ENCODE results near the gene NRXN3. TPM values are rescaled to one million over a fixed set of nuclear protein-coding genes. Genes with fewer than 3 reads are reported as not detected.

The NRXN3 gene
- total RNA-seq, 2 experiments from 2014 or later: not detected

DNA sequence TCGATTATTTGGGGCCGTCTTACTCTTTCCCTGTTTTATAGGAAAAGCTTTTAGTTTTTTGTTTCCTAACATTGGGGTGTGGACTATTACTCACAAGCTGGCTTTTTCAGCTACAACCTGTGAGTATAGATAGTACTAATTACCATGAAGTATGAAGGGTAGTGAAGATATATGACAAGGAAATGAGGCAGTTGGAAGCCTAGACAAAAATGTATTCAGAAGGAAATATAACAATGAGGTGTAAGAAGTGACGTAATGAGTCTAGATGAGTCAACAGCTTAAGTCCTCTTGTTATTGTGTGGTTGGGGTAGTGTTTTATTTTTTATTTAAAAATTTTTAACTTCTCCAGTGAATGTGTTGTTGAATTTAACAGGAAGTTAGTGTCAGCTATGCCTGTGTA lies 804.5 kb downstream of the NRXN3 start:
- no peaks in the 10 kb centered on the region for H3K9me3 Mint-ChIP-seq
- H3K36me3 Mint-ChIP-seq (ENCODE audit: low read depth): no peaks in the 10 kb centered on the region
- no peak overlapping the region for H3K4me3 Mint-ChIP-seq
- no peaks in the 10 kb centered on the region for H3K27me3 Mint-ChIP-seq
- POLR2A ChIA-PET: no interaction called here
- no peak overlapping the region for H3K27ac Mint-ChIP-seq
- DNase-seq: no peak
- CTCF ChIA-PET: interaction anchor here (1.2 kb wide), 1 partner anchor 9 kb away, joined by 3 read pairs; no protein-coding TSS in a partner anchor
- no peaks in the 10 kb centered on the region for H3K4me1 Mint-ChIP-seq

DNA sequence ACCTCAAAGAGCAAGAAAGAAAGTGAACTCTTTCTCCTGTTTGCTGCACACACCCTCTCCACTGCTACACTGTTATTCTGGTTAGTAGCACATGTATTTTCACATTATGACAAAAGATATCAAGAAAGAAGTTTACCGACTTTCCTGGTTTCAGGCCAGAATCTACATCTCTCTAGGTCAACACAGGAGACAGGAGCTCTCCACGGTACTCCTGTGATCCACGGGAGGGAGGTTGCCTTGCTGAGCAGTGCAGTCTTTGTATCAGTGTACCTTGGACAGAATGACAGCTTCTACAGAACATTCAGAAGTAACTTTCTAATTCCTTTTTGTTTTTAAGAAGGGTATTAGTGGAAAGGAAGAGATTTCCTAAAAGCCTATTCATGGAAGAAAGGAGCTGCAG lies 805.6 kb downstream of the NRXN3 start:
- no peaks in the 10 kb centered on the region for H3K9me3 Mint-ChIP-seq
- no peak overlapping the region for H3K27ac Mint-ChIP-seq
- H3K4me1 Mint-ChIP-seq: no peaks in the 10 kb centered on the region
- DNase-seq: no peak
- H3K36me3 Mint-ChIP-seq (ENCODE audit: low read depth): no peaks in the 10 kb centered on the region
- CTCF ChIA-PET: interaction anchor here (0.6 kb wide), 1 partner anchor 42 kb away, joined by 3 read pairs; no protein-coding TSS in a partner anchor
- H3K27me3 Mint-ChIP-seq: no peaks in the 10 kb centered on the region
- POLR2A ChIA-PET: no interaction called here
- H3K4me3 Mint-ChIP-seq: no peak overlapping the region

DNA sequence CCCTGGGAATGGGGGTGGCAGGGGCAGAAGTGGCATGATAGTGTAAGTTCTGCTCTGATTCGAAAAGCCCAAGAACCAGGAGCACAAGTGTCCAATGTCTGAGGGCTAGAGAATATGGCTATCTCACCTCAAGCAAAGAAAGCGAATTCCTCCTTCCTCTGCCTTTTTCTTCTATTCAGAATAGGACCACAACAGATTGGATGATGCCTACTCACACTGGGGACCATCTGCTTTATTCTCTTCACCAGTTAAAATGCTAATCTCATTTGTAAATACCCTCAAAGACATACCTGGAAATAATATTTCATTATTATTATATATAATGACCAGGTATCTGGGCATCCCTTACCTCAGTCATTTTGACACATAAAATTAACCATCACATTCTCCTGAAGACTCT lies 808.7 kb downstream of the NRXN3 start:
- H3K36me3 Mint-ChIP-seq (ENCODE audit: low read depth): no peaks in the 10 kb centered on the region
- POLR2A ChIA-PET: no interaction called here

DNA sequence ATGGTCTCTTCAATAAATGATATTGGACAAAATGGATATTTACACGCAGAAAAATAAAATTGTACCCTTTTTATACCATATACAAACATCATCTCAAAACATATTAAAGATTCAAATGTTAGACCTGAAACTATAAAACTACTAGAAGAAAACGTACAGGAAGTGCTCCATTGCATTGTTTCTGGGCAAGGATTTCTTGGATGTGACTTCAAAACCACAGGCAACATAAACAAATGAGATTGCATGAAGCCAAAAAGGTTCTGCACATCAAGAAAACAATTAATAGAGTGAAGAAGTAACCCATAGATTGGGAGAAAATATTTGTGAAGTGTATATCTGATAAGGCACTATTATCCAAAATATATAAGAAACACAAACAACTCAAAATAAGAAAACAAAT lies 812.4 kb downstream of the NRXN3 start:
- POLR2A ChIA-PET: no interaction called here
- no peaks in the 10 kb centered on the region for H3K4me1 Mint-ChIP-seq
- no peak overlapping the region for H3K27ac Mint-ChIP-seq
- no peaks in the 10 kb centered on the region for H3K27me3 Mint-ChIP-seq
- H3K36me3 Mint-ChIP-seq (ENCODE audit: low read depth): no peaks in the 10 kb centered on the region
- CTCF ChIA-PET: no interaction called here
- no peak overlapping the region for H3K4me3 Mint-ChIP-seq
- no peaks in the 10 kb centered on the region for H3K9me3 Mint-ChIP-seq
- no peak for DNase-seq

More for the DNA sequence above, 808.7 kb downstream of the NRXN3 start:
- H3K9me3 Mint-ChIP-seq: no peaks in the 10 kb centered on the region
- H3K4me3 Mint-ChIP-seq: no peak overlapping the region
- H3K4me1 Mint-ChIP-seq: no peaks in the 10 kb centered on the region
- H3K27me3 Mint-ChIP-seq: no peaks in the 10 kb centered on the region
- no peak for DNase-seq
- CTCF ChIA-PET: interaction anchor here (0.9 kb wide), 1 partner anchor 9 kb away, joined by 3 read pairs; no protein-coding TSS in a partner anchor
- no peak overlapping the region for H3K27ac Mint-ChIP-seq

DNA sequence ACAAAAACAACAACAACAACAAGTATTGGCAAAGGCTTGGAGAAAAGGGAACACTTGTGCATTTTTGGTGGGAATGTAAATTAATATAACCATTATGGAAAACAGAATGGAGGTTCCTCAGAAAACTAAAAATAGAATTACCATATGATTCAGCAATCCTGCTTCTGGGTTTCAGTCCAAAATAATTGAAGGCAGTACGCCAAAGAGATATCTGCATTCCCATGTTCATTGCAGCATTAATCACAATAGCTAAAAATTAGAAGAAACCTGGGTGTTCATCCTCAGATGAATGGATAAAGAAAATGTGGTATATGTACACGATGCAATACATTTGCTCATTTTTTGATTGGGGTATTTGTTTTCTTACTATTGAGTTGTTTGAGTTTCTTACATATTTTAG lies 813.0 kb downstream of the NRXN3 start:
- no peaks in the 10 kb centered on the region for H3K36me3 Mint-ChIP-seq (ENCODE audit: low read depth)
- CTCF ChIA-PET: no interaction called here
- H3K9me3 Mint-ChIP-seq: no peaks in the 10 kb centered on the region
- no peak overlapping the region for H3K27ac Mint-ChIP-seq
- no peaks in the 10 kb centered on the region for H3K27me3 Mint-ChIP-seq
- H3K4me1 Mint-ChIP-seq: no peaks in the 10 kb centered on the region
- no peak overlapping the region for H3K4me3 Mint-ChIP-seq
- POLR2A ChIA-PET: no interaction called here
- DNase-seq: no peak

DNA sequence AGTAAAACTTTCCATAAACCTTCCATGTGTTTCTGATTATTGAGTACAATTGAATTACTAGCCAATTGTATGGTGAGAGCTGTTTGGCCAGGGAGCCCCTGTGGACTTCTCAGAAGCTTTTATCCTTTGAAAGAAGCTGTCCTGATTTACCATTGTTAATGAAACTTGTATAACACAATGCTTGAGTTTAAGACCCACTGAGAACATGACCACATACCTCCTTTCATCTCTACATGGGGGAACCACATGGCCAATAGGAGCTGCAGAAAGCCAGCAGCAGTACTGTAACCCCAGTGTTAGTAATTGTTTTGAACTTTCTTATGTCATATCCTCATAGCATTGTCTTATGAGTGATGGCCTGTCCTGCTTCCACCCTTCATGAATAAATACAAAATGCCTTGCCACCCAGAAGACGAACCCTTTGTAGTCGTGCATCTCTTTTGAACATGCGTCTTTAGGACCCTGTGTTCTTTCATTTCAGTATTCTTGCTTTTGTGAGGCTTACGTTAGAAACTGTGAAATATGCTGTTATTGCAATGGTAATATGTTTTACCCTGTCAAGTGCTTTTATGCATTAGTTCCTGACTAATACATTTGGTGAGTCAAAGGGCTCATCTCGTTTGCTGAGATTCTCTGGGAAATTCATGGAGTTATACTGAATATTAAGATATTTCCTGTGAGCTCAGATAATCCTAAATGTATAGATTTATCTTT lies 815.7 kb downstream of the NRXN3 start:
- Mint-ChIP-seq H3K9me3 (no peaks in the 10 kb centered on the region), H3K27me3 (no peaks in the 10 kb centered on the region), H3K27ac (no peak overlapping the region), H3K4me3 (no peak overlapping the region), H3K36me3 (ENCODE audit: low read depth) (no peaks in the 10 kb centered on the region), H3K4me1 (no peaks in the 10 kb centered on the region)
- POLR2A ChIA-PET: no interaction called here
- no peak for DNase-seq
- CTCF ChIA-PET: no interaction called here

DNA sequence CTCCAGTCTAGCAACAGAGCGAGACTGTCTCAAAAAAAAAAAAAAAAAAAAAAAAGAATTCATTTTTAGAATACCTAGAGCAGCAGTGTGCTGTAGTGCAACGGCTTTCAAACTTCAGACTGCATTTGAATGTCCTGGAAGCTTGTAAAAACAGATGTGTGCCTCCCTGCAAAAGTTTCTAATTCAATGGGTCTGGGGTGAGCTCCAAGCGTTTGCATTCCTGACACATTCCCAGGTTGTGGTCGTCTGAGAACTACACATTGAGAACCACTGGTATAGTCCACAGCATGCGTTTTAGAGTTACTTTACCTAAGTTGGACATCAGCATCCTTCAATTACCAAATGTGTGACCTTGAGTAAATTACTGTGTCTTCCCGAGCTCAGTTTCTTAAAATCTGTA lies 816.8 kb downstream of the NRXN3 start:
- POLR2A ChIA-PET: no interaction called here
- Mint-ChIP-seq H3K4me1 (no peaks in the 10 kb centered on the region), H3K27me3 (no peaks in the 10 kb centered on the region), H3K27ac (no peak overlapping the region), H3K4me3 (no peak overlapping the region), H3K36me3 (ENCODE audit: low read depth) (no peaks in the 10 kb centered on the region), H3K9me3 (no peaks in the 10 kb centered on the region)
- CTCF ChIA-PET: no interaction called here
- no peak for DNase-seq

DNA sequence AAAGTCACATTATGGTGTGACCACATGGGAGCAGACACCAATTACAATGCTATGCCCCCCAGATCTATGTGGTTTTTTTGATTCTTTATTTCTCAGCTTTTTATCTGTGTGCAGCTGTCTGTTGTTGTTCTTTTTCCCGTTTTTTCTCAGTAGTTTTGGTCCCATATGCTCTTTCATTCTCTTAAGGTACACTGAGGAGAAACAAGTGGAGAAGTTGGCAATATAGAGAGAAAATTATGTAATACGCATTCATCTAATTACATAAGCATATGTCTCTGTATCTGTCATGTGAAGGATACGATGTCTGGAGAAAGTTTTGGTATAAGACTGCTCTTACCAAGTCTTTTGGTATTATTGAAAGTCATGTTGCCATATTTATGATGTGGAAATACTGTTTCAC lies 819.0 kb downstream of the NRXN3 start:
- Mint-ChIP-seq H3K4me1 (no peaks in the 10 kb centered on the region), H3K27ac (no peak overlapping the region), H3K9me3 (no peaks in the 10 kb centered on the region), H3K36me3 (ENCODE audit: low read depth) (no peaks in the 10 kb centered on the region), H3K4me3 (no peak overlapping the region), H3K27me3 (no peaks in the 10 kb centered on the region)
- DNase-seq: no peak
- CTCF ChIA-PET: no interaction called here
- POLR2A ChIA-PET: no interaction called here

DNA sequence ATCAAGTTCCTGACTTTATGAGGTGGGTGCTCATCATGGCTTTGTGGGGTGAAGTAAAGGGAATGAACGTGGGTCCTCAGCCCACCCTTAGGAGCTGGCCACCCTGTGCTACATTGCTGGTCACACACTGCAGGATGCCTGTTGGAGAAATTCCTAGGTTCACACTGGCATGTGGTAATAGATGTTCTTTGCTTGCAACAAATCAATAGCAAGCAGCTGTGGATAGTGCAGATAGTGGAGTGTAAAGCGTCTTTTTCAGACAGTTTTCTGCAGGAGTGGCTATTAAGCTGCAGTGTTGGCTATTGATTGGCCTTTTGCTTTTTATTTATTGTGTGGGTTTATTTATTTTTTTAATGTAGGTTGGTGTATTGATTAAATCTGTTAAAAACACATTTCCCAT lies 822.7 kb downstream of the NRXN3 start:
- H3K4me3 Mint-ChIP-seq: no peak overlapping the region
- no peaks in the 10 kb centered on the region for H3K4me1 Mint-ChIP-seq
- H3K27ac Mint-ChIP-seq: no peak overlapping the region
- CTCF ChIA-PET: no interaction called here
- no peak for DNase-seq
- POLR2A ChIA-PET: no interaction called here
- no peaks in the 10 kb centered on the region for H3K36me3 Mint-ChIP-seq (ENCODE audit: low read depth)
- H3K9me3 Mint-ChIP-seq: no peaks in the 10 kb centered on the region
- H3K27me3 Mint-ChIP-seq: no peaks in the 10 kb centered on the region

DNA sequence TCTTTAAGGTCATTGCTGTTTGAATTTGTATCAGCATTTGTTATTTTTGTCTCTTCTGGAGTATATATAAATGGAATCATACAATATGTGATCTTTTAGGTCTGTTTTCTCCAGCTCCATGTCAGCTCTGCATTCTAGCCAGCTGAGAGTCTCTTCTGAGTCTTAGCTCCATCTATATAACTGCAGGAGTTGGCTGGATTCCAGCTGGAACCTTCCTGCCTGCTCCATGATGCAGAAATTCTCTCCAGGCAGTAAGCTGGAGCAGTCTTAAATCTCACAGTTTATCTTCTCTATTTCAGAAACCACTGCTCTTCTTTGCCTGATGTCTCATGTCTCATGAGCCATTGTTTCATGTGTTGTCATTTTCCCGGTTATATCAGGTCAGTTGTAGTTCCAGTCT lies 827.6 kb downstream of the NRXN3 start:
- Mint-ChIP-seq H3K36me3 (ENCODE audit: low read depth) (no peaks in the 10 kb centered on the region), H3K9me3 (no peaks in the 10 kb centered on the region), H3K27ac (no peak overlapping the region), H3K4me1 (no peaks in the 10 kb centered on the region), H3K4me3 (no peak overlapping the region), H3K27me3 (no peaks in the 10 kb centered on the region)
- DNase-seq: no peak
- POLR2A ChIA-PET: no interaction called here
- CTCF ChIA-PET: interaction anchor here (1.1 kb wide), 1 partner anchor 12 kb away, joined by 6 read pairs; no protein-coding TSS in a partner anchor

DNA sequence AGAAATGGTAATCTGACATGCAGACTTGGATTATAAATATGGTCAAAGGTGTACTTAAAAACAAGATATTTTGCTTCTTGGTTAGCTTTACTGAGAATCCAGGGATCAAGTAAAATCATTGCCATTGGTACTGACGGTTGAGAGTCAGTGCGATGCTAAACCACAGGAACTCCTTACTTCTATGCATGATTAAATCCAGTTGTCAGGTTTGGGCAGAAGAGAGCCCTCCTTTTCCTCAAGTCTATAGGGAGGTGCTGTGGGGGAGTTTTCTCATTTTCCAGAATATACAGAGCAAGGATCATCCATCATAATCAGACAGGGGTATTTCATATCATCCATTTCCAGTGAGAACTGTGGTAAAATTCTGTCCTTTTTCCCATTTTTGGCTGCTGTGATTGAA lies 839.1 kb downstream of the NRXN3 start:
- H3K4me3 Mint-ChIP-seq: no peak overlapping the region
- no peak overlapping the region for H3K27ac Mint-ChIP-seq
- DNase-seq: no peak
- H3K27me3 Mint-ChIP-seq: no peaks in the 10 kb centered on the region
- POLR2A ChIA-PET: no interaction called here
- no peaks in the 10 kb centered on the region for H3K4me1 Mint-ChIP-seq
- H3K36me3 Mint-ChIP-seq (ENCODE audit: low read depth): no peaks in the 10 kb centered on the region
- H3K9me3 Mint-ChIP-seq: no peaks in the 10 kb centered on the region
- CTCF ChIA-PET: interaction anchor here (0.8 kb wide), 1 partner anchor 11 kb away, joined by 3 read pairs; no protein-coding TSS in a partner anchor

DNA sequence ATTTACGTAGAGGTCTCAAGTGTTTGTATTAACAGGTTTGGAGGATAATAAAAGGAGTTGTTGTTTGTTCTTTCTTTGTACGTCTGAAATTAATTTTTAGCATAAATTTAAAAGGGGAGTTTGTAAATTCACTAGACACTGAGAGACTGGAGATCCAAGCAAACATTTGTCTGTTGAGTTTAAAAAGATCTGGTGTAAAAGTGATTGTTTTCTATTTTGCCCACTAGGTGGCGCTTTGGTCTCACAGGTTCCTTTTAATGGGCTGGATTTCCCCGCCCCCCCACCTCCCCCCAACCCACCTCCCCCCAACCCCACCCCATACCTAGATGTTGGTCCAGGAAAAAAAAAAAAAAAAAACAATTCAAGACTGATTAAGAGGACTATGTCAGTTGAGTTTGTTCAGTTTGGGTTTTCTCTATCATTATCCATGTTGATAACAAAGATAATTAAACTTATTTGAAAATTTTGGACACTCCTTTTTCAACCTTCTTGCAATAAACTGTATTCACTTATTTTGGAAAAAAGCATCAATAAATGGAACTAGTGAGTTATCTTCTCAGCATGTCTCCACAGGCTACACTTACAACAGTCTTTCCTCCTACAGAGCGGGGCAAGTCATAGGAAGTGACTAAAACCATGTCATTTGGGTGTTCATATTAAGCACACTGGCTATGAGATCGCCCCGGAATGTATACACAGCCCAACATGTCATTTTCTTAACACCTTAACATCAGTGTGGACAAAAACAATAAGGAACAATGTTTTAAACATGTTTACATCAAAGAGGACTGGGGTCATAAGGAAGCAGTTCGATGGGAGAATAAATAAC lies 841.1 kb downstream of the NRXN3 start:
- no peaks in the 10 kb centered on the region for H3K36me3 Mint-ChIP-seq (ENCODE audit: low read depth)
- no peak for DNase-seq
- CTCF ChIA-PET: interaction anchor here (1.4 kb wide), 1 partner anchor 35 kb away, joined by 3 read pairs; no protein-coding TSS in a partner anchor
- H3K4me1 Mint-ChIP-seq: no peaks in the 10 kb centered on the region
- POLR2A ChIA-PET: no interaction called here
- H3K4me3 Mint-ChIP-seq: no peak overlapping the region
- no peaks in the 10 kb centered on the region for H3K9me3 Mint-ChIP-seq
- H3K27me3 Mint-ChIP-seq: no peaks in the 10 kb centered on the region
- H3K27ac Mint-ChIP-seq: no peak overlapping the region

DNA sequence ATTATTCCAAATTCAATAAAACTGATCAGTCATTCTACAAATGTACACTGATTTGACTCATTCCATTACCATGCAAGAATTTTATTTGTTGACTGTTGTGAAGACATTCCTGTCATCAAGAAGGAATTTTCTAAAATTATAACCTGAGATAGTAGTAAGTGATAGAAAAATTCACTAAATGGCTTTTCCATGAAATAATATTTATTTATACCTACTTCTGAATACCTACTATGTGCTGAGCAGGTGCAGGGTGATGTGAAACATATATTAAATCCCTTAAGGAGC lies 841.7 kb downstream of the NRXN3 start:
- H3K9me3 Mint-ChIP-seq: no peaks in the 10 kb centered on the region
- no peak overlapping the region for H3K4me3 Mint-ChIP-seq
- H3K27ac Mint-ChIP-seq: no peak overlapping the region
- ChIA-PET POLR2A (no interaction called here), CTCF (no interaction called here)
- H3K4me1 Mint-ChIP-seq: no peaks in the 10 kb centered on the region
- no peaks in the 10 kb centered on the region for H3K36me3 Mint-ChIP-seq (ENCODE audit: low read depth)
- no peak for DNase-seq
- no peaks in the 10 kb centered on the region for H3K27me3 Mint-ChIP-seq
